Measurements from ENCODE around the gene ZBTB20.

ZBTB20 gene

GRCh38 chr3:114846779-114847178 lies 300.3 kb downstream of the ZBTB20 start:
- H3K4me3 ChIP-seq (ENCODE audit: insufficient read depth in 1 of 2, low read depth in 1 of 2, low read length in 2 of 2), result no peak overlapping the region
- peak; percentile 26 for DNase-seq
- H3K36me3 ChIP-seq (ENCODE audit: control insufficient read depth in 1 of 2, insufficient read depth in 2 of 2, low read depth in 1 of 2, low read length in 2 of 2), result no peaks in the 10 kb centered on the region
- no peak overlapping the region for H2BK5ac ChIP-seq (ENCODE audit: low read depth, low read length, poor library complexity, severe bottlenecking)
- no peak overlapping the region for H3K4ac ChIP-seq (ENCODE audit: low read depth in 1 of 2, low read length in 2 of 2)
- H3K4me2 ChIP-seq (ENCODE audit: low read length, poor library complexity, severe bottlenecking), result no peak overlapping the region
- H3K4me1 ChIP-seq (ENCODE audit: control insufficient read depth, insufficient read depth, low read depth, low read length), result no peaks in the 10 kb centered on the region
- 100% methylated on average over 1 of the region's 3 CpGs for WGBS
- H3K14ac ChIP-seq (ENCODE audit: low read length in 2 of 2), result no peak overlapping the region
- no peak overlapping the region for H4K91ac ChIP-seq (ENCODE audit: low read length)
- H2BK120ac ChIP-seq (ENCODE audit: low read depth, low read length), result no peak overlapping the region
- no peak overlapping the region for H2BK15ac ChIP-seq (ENCODE audit: low read depth, poor library complexity, severe bottlenecking)
- no peaks in the 10 kb centered on the region for H3K79me1 ChIP-seq (replicated peaks; ENCODE audit: low read length, poor library complexity, severe bottlenecking)
- no peak overlapping the region for H3K18ac ChIP-seq (ENCODE audit: low read depth in 1 of 2, low read length in 2 of 2)
- H3K27ac ChIP-seq (ENCODE audit: low read length, poor library complexity, severe bottlenecking), result no peak overlapping the region
- no peak overlapping the region for H2BK12ac ChIP-seq (ENCODE audit: low read length in 2 of 2)
- H4K8ac ChIP-seq (ENCODE audit: low read length), result no peak overlapping the region
- no peak overlapping the region for H3K9ac ChIP-seq (ENCODE audit: low read length)
- H3K9me3 ChIP-seq (ENCODE audit: control insufficient read depth, low read length), result no peaks in the 10 kb centered on the region
- no peak overlapping the region for H2AFZ ChIP-seq (ENCODE audit: low read depth, low read length)
- H3K23ac ChIP-seq (ENCODE audit: low read length in 2 of 2), result no peak overlapping the region
- no peak overlapping the region for H2AK5ac ChIP-seq (ENCODE audit: low read length, severe bottlenecking)
- no peaks in the 10 kb centered on the region for H3K27me3 ChIP-seq (ENCODE audit: control insufficient read depth in 1 of 2, insufficient read depth in 1 of 2, low read length in 2 of 2)

GRCh38 chr3:114846252-114846651 lies 300.8 kb downstream of the ZBTB20 start:
- Histone ChIP-seq H3K4me3 (ENCODE audit: insufficient read depth in 1 of 2, low read depth in 1 of 2, low read length in 2 of 2) (no peak overlapping the region), H3K27ac (ENCODE audit: low read length, poor library complexity, severe bottlenecking) (no peak overlapping the region), H3K18ac (ENCODE audit: low read depth in 1 of 2, low read length in 2 of 2) (no peak overlapping the region), H3K9me3 (ENCODE audit: control insufficient read depth, low read length) (no peaks in the 10 kb centered on the region), H3K36me3 (ENCODE audit: control insufficient read depth in 1 of 2, insufficient read depth in 2 of 2, low read depth in 1 of 2, low read length in 2 of 2) (no peaks in the 10 kb centered on the region), H2BK120ac (ENCODE audit: low read depth, low read length) (no peak overlapping the region), H2BK15ac (ENCODE audit: low read depth, poor library complexity, severe bottlenecking) (no peak overlapping the region), H4K8ac (ENCODE audit: low read length) (no peak overlapping the region), H3K9ac (ENCODE audit: low read length) (no peak overlapping the region), H3K79me1 (replicated peaks; ENCODE audit: low read length, poor library complexity, severe bottlenecking) (no peaks in the 10 kb centered on the region), H3K14ac (ENCODE audit: low read length in 2 of 2) (no peak overlapping the region), H4K91ac (ENCODE audit: low read length) (no peak overlapping the region), H3K27me3 (ENCODE audit: control insufficient read depth in 1 of 2, insufficient read depth in 1 of 2, low read length in 2 of 2) (no peaks in the 10 kb centered on the region), H3K23ac (ENCODE audit: low read length in 2 of 2) (no peak overlapping the region), H3K4me1 (ENCODE audit: control insufficient read depth, insufficient read depth, low read depth, low read length) (no peaks in the 10 kb centered on the region), H3K4me2 (ENCODE audit: low read length, poor library complexity, severe bottlenecking) (no peak overlapping the region), H2BK5ac (ENCODE audit: low read depth, low read length, poor library complexity, severe bottlenecking) (no peak overlapping the region), H2BK12ac (ENCODE audit: low read length in 2 of 2) (no peak overlapping the region), H3K4ac (ENCODE audit: low read depth in 1 of 2, low read length in 2 of 2) (no peak overlapping the region), H2AK5ac (ENCODE audit: low read length, severe bottlenecking) (no peak overlapping the region), H2AFZ (ENCODE audit: low read depth, low read length) (no peak overlapping the region)
- 100% methylated on average over 1 of the region's 1 CpG for WGBS
- DNase-seq, result no peak

- Histone ChIP-seq H3K9me3 (ENCODE audit: control insufficient read depth, low read length) (no peaks in the 10 kb centered on the region), H3K4me1 (ENCODE audit: control insufficient read depth, insufficient read depth, low read depth, low read length) (peaks cover 3% of the 10 kb centered on the region)
- DNase-seq, result no peak
Observed at GRCh38 chr3:114841515-114841914, 305.6 kb downstream of the ZBTB20 start.

GRCh38 chr3:114839476-114839875 lies 307.6 kb downstream of the ZBTB20 start:
- H3K18ac ChIP-seq (ENCODE audit: low read depth in 1 of 2, low read length in 2 of 2), result no peak overlapping the region
- no peak overlapping the region for H3K23ac ChIP-seq (ENCODE audit: low read length in 2 of 2)
- no peak overlapping the region for H3K4me3 ChIP-seq (ENCODE audit: insufficient read depth in 1 of 2, low read depth in 1 of 2, low read length in 2 of 2)
- no peak overlapping the region for H3K4me2 ChIP-seq (ENCODE audit: low read length, poor library complexity, severe bottlenecking)
- no peak overlapping the region for H2BK120ac ChIP-seq (ENCODE audit: low read depth, low read length)
- DNase-seq, result no peak
- no peak overlapping the region for H4K8ac ChIP-seq (ENCODE audit: low read length)
- H3K14ac ChIP-seq (ENCODE audit: low read length in 2 of 2), result no peak overlapping the region
- no peak overlapping the region for H4K91ac ChIP-seq (ENCODE audit: low read length)
- H2BK12ac ChIP-seq (ENCODE audit: low read length in 2 of 2), result no peak overlapping the region
- H3K36me3 ChIP-seq (ENCODE audit: control insufficient read depth in 1 of 2, insufficient read depth in 2 of 2, low read depth in 1 of 2, low read length in 2 of 2), result no peaks in the 10 kb centered on the region
- no peak overlapping the region for H2BK5ac ChIP-seq (ENCODE audit: low read depth, low read length, poor library complexity, severe bottlenecking)
- H3K9ac ChIP-seq (ENCODE audit: low read length), result no peak overlapping the region
- no peaks in the 10 kb centered on the region for H3K79me1 ChIP-seq (replicated peaks; ENCODE audit: low read length, poor library complexity, severe bottlenecking)
- no peak overlapping the region for H2AFZ ChIP-seq (ENCODE audit: low read depth, low read length)
- H3K9me3 ChIP-seq (ENCODE audit: control insufficient read depth, low read length), result no peaks in the 10 kb centered on the region
- WGBS, result 80% methylated on average over 1 of the region's 2 CpGs
- H3K27me3 ChIP-seq (ENCODE audit: control insufficient read depth in 1 of 2, insufficient read depth in 1 of 2, low read length in 2 of 2), result no peaks in the 10 kb centered on the region
- H3K27ac ChIP-seq (ENCODE audit: low read length, poor library complexity, severe bottlenecking), result no peak overlapping the region
- H2AK5ac ChIP-seq (ENCODE audit: low read length, severe bottlenecking), result no peak overlapping the region
- peaks cover 5% of the 10 kb centered on the region for H3K4me1 ChIP-seq (ENCODE audit: control insufficient read depth, insufficient read depth, low read depth, low read length)
- no peak overlapping the region for H2BK15ac ChIP-seq (ENCODE audit: low read depth, poor library complexity, severe bottlenecking)
- H3K4ac ChIP-seq (ENCODE audit: low read depth in 1 of 2, low read length in 2 of 2), result no peak overlapping the region

More at GRCh38 chr3:114841515-114841914, 305.6 kb downstream of the ZBTB20 start:
- Histone ChIP-seq H3K4ac (ENCODE audit: low read depth in 1 of 2, low read length in 2 of 2) (no peak overlapping the region), H2AK5ac (ENCODE audit: low read length, severe bottlenecking) (no peak overlapping the region), H3K9ac (ENCODE audit: low read length) (no peak overlapping the region), H3K18ac (ENCODE audit: low read depth in 1 of 2, low read length in 2 of 2) (no peak overlapping the region), H2BK120ac (ENCODE audit: low read depth, low read length) (no peak overlapping the region), H3K4me3 (ENCODE audit: insufficient read depth in 1 of 2, low read depth in 1 of 2, low read length in 2 of 2) (no peak overlapping the region), H2BK12ac (ENCODE audit: low read length in 2 of 2) (no peak overlapping the region), H3K14ac (ENCODE audit: low read length in 2 of 2) (no peak overlapping the region), H3K79me1 (replicated peaks; ENCODE audit: low read length, poor library complexity, severe bottlenecking) (no peaks in the 10 kb centered on the region), H3K4me2 (ENCODE audit: low read length, poor library complexity, severe bottlenecking) (no peak overlapping the region), H2AFZ (ENCODE audit: low read depth, low read length) (no peak overlapping the region), H3K36me3 (ENCODE audit: control insufficient read depth in 1 of 2, insufficient read depth in 2 of 2, low read depth in 1 of 2, low read length in 2 of 2) (no peaks in the 10 kb centered on the region), H3K27me3 (ENCODE audit: control insufficient read depth in 1 of 2, insufficient read depth in 1 of 2, low read length in 2 of 2) (no peaks in the 10 kb centered on the region), H3K23ac (ENCODE audit: low read length in 2 of 2) (no peak overlapping the region), H2BK5ac (ENCODE audit: low read depth, low read length, poor library complexity, severe bottlenecking) (no peak overlapping the region), H3K27ac (ENCODE audit: low read length, poor library complexity, severe bottlenecking) (no peak overlapping the region), H4K91ac (ENCODE audit: low read length) (no peak overlapping the region), H4K8ac (ENCODE audit: low read length) (no peak overlapping the region), H2BK15ac (ENCODE audit: low read depth, poor library complexity, severe bottlenecking) (no peak overlapping the region)
- WGBS, result 95% methylated on average over 1 of the region's 1 CpG
